ENCODE measurements around the gene ZNF674.

The ZNF674 gene

DNA sequence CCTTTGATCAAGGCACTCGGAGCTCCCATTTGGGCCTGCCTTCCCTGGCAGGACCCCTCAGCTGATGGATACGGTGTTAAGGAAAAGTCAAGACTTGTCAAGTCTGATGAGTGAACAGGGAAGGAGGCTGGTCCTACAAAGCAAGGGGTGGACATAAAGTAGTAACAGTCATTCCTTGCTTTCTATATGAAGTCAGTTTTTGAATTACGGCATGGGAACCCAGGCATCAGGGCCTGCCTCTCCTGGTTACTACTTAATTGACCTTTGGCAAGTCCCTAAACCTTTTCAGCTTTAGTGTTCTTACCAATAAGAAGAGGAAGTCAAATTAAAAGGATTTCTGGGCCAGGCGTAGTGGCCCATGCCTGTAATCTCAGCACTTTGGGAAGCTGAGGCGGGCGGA, 35.4 kb upstream of the ZNF674 start:
- Histone ChIP-seq H3K4me3 (IDR thresholded peaks at IDR 0.05; ENCODE audit: insufficient read depth, low read depth, low read length) (no peak overlapping the region), H3K4me1 (ENCODE audit: low read depth, poor library complexity, severe bottlenecking) (no peaks in the 10 kb centered on the region), H3K36me3 (ENCODE audit: insufficient read depth) (no peaks in the 10 kb centered on the region), H3K27ac (no peak overlapping the region), H4K20me1 (ENCODE audit: insufficient read depth) (no peaks in the 10 kb centered on the region), H3K27me3 (ENCODE audit: insufficient read depth, low read depth) (no peaks in the 10 kb centered on the region), H2AFZ (ENCODE audit: low read depth) (no peak overlapping the region), H3K9ac (no peak overlapping the region), H3K4me2 (no peak overlapping the region), H3K79me2 (ENCODE audit: insufficient read depth, low read depth) (no peaks in the 10 kb centered on the region)
- TF ChIP-seq, protein P1, sequence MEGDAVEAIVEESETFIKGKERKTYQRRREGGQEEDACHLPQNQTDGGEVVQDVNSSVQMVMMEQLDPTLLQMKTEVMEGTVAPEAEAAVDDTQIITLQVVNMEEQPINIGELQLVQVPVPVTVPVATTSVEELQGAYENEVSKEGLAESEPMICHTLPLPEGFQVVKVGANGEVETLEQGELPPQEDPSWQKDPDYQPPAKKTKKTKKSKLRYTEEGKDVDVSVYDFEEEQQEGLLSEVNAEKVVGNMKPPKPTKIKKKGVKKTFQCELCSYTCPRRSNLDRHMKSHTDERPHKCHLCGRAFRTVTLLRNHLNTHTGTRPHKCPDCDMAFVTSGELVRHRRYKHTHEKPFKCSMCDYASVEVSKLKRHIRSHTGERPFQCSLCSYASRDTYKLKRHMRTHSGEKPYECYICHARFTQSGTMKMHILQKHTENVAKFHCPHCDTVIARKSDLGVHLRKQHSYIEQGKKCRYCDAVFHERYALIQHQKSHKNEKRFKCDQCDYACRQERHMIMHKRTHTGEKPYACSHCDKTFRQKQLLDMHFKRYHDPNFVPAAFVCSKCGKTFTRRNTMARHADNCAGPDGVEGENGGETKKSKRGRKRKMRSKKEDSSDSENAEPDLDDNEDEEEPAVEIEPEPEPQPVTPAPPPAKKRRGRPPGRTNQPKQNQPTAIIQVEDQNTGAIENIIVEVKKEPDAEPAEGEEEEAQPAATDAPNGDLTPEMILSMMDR (conservative IDR thresholded peaks at IDR 0.05; ENCODE audit: low read depth, low read length) = no peak

DNA sequence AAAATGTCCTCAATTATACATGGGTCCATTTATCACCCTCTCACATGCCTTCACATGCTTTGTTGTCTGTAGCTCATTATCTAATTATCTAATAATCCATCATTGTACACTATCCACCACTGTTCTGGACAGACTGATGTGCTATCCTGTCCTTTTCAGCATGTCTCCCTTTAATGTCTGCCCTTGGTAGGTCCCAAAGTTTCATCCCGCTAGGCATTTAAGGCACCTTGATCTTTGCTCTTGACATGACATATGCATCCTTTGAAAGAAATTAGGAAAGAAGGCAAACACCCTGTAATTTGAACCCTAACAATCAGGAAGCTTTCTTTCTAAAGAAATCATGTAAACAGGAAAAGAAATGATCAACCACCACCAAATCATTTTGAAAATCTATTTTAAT, 34.0 kb upstream of the ZNF674 start:
- Histone ChIP-seq H3K4me1 (ENCODE audit: low read depth, poor library complexity, severe bottlenecking) (no peaks in the 10 kb centered on the region), H3K4me2 (no peak overlapping the region), H3K79me2 (ENCODE audit: insufficient read depth, low read depth) (no peaks in the 10 kb centered on the region), H3K27ac (no peak overlapping the region), H4K20me1 (ENCODE audit: insufficient read depth) (no peaks in the 10 kb centered on the region), H2AFZ (ENCODE audit: low read depth) (no peak overlapping the region), H3K36me3 (ENCODE audit: insufficient read depth) (no peaks in the 10 kb centered on the region), H3K27me3 (ENCODE audit: insufficient read depth, low read depth) (no peaks in the 10 kb centered on the region), H3K4me3 (IDR thresholded peaks at IDR 0.05; ENCODE audit: insufficient read depth, low read depth, low read length) (no peak overlapping the region), H3K9ac (no peak overlapping the region)
- TF ChIP-seq, protein P1 (conservative IDR thresholded peaks at IDR 0.05; ENCODE audit: low read depth, low read length) = no peak

DNA sequence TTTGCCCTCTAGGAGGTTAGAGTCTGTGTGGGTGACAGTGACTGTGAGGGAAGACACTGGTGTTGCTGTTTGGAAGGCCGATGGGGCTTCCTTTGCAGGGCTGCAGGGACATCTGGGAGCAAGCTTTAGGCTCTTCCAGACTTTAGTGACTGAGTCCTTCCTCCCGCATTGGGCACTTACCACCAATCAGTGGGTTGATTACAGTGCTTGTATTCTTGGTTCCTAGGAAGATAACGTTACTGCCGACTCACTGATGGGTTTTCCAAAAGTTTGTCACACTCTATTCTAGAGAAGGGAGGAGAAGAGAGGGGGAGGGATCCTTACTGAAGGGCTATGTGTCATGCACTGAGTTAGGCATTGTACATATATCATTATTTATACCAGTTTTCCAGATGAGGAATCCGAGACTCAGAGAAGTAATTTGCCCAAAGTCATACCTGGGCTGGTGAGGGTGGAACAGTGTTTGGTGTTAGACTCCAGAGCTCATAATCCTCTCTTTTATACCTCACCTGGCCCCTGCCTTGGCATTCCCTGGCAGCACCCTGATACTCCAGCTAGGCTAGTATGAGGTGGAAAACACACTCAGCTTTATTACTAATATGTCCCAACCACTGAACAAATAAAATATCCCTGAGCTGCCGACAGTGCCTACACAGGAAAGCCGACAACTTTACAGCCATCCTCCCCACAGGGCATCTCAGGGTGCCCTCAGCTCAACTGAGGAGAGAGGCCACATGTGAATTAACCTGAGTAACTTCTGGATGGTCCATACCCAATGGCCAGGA, 32.2 kb upstream of the ZNF674 start:
- TF ChIP-seq, protein P1 (conservative IDR thresholded peaks at IDR 0.05; ENCODE audit: low read depth, low read length) = no peak
- Histone ChIP-seq H3K4me2 (no peak overlapping the region), H3K27me3 (ENCODE audit: insufficient read depth, low read depth) (no peaks in the 10 kb centered on the region), H3K9ac (no peak overlapping the region), H4K20me1 (ENCODE audit: insufficient read depth) (no peaks in the 10 kb centered on the region), H2AFZ (ENCODE audit: low read depth) (no peak overlapping the region), H3K4me3 (IDR thresholded peaks at IDR 0.05; ENCODE audit: insufficient read depth, low read depth, low read length) (no peak overlapping the region), H3K4me1 (ENCODE audit: low read depth, poor library complexity, severe bottlenecking) (peaks cover 8% of the 10 kb centered on the region), H3K27ac (no peak overlapping the region), H3K79me2 (ENCODE audit: insufficient read depth, low read depth) (no peaks in the 10 kb centered on the region), H3K36me3 (ENCODE audit: insufficient read depth) (no peaks in the 10 kb centered on the region)

DNA sequence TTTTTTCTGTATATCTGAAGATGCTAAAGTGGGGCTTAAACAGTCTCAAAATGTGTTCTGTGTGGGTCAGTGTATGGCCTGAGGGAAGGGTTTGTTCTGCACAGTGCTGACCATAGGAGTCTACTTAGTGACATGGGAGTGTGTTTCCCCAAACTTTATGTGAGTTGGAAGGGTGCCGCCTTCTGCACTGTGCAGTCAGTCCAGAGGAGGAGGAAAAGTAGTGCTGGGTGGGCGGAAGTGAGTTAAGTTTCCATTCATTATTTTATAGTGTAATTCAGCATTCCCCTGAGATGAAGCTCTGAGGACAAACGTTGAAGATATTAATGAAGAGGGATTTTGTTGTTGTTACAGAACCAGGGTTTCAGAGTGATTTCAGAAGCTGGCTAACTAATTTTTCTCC, 31.2 kb upstream of the ZNF674 start:
- Histone ChIP-seq H3K9ac (no peak overlapping the region), H3K27ac (no peak overlapping the region), H3K4me1 (ENCODE audit: low read depth, poor library complexity, severe bottlenecking) (peaks cover 18% of the 10 kb centered on the region), H3K27me3 (ENCODE audit: insufficient read depth, low read depth) (no peaks in the 10 kb centered on the region), H3K4me3 (IDR thresholded peaks at IDR 0.05; ENCODE audit: insufficient read depth, low read depth, low read length) (no peak overlapping the region), H3K4me2 (peak overlapping the region; percentile 22; the same call in 1 of the 2 replicates), H4K20me1 (ENCODE audit: insufficient read depth) (no peaks in the 10 kb centered on the region), H3K79me2 (ENCODE audit: insufficient read depth, low read depth) (no peaks in the 10 kb centered on the region), H3K36me3 (ENCODE audit: insufficient read depth) (no peaks in the 10 kb centered on the region), H2AFZ (ENCODE audit: low read depth) (no peak overlapping the region)
- TF ChIP-seq, protein P1 (conservative IDR thresholded peaks at IDR 0.05; ENCODE audit: low read depth, low read length) = no peak

All from KMS-11 (cell line).